HG03045 (cell line): Measurements from ENCODE around the gene ENO2.
"Not testable (repeated sequence)": the region's sequence is repeated elsewhere in the genome, so short reads cannot be mapped to it uniquely, and the experiment has no call there.

Experiments used
- ATAC-seq: cut with Tn5 transposase; IDR thresholded peaks from one replicate; pipeline ENCODE4 v1.9.1; 2021; ENCODE audit warnings: mild to moderate bottlenecking, moderate library complexity; ENCODE audit not compliant: unreplicated experiment

ENO2 gene

DNA sequence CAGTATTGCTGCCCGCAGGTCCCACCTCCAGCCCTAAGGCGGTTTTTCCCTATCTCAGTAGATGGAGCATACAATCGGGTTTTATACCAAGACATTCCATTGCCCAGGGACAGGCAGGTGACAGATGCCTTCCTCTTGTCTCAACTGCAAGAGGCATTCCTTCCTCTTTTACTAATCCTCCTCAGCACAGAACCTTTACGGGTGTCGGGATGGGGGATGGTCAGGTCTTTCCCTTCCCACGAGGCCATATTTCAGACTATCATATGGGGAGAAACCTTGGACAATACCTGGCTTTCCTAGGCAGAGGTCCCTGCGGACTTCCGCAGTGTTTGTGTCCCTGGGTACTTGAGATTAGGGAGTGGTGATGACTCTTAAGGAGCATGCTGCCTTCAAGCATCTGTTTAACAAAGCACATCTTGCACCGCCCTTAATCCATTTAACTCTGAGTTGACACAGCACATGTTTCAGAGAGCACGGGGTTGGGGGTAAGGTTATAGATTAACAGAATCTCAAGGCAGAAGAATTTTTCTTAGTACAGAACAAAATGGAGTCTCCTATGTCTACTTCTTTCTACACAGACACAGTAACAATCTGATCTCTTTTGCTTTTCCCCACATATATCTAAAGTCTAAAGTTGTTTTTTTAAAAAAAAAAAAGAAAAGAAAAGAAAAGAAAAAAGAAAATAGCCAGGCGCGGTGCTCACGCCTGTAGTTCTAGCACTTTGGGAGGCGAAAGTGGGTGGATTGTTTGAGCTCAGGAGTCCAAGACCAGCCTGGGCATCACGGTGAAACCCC, 28.0 kb upstream of the ENO2 start:
- ATAC-seq, result not testable (repeated sequence)

DNA sequence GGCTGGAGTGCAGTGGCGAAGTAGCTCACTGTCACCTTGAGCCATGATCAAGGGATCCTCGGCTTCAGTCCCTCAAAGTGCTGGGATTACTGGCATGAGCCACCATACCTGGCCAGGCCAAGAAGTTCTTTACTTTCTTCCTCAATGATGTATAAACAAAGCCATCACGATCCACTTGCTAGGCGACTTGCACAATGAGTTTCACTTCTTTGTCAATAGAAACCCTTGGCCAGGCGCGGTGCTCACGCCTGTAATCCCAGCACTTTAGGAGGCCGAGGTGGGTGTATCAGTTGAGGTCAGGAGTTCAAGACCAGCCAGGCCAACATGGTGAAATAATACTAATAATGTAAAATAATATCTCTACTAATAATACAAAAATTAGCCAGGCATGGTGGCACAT, 26.9 kb upstream of the ENO2 start:
- no peak for ATAC-seq

DNA sequence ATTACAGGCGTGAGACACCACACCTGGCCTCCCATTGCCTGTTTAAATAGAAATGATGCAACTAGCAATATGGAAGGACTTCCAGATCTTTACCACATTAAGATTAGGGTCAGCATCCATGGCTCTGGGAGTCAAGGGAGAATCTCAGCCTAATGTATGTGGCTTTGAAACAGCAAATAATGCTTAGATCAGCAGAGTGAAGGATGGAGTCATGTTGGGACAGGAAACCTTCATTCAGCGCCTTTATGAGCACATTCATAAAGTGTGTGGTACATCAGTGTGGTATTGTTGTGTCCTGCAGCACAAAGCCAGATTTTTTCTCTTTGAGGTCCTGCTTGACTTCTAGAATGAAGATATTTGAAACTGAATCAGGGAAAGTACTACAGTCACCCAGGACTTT, 26.0 kb upstream of the ENO2 start:
- ATAC-seq, result no peak

DNA sequence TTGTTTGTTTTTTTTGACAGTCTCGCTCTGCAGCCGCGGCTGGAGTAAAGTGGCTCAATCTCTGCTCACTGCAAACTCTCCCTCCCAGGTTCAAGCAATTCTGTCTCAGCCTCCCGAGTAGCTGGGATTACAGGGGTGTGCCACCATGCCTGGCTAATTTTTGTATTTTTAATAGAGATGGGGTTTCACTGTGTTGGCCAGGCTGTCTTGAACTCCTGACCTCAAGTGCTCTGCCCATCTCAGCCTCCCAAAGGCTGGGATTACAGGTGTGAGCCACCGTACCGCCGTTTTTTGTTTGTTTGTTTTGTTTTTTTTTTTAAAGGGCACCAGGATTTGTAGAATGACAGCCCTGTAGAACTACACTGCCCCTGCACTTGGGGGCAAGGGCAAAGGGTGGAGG, 25.6 kb upstream of the ENO2 start:
- ATAC-seq, result not testable (repeated sequence)

DNA sequence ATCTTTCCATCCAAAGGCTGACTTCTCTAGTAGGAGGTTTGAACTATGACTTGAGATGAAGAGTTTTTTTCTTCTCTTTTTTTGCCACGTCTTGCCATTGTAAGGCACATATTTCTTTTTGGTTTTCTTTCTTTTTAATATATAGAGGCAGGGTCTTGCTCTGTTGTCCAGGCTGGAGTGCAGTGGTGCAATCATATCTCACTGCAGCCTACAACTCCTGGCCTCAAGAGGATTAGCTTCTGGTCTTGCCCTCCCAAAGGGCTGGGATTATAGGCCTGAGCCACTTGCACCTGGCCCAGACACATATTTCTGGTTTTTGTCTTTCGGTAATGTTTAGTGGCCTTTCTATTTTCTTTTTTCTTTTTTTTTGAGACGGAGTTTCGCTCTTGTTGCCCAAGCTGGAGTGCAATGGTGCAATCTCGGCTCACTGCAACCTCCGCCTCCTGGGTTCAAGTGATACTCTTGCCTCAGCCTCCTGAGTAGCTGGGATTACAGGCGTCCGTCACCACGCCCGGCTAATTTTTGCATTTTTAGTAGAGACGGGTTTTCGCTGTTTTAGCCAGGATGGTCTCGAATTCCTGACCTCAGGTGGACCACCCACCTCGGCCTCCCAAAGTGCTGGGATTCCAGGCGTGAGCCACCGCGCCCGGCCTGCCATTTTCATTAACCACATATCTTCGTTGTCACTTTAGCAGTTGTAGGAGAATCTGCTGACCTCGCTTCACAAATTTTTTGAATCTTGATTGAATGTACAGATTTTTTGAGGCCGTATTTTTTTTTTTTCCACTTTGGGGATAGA, 24.4 kb upstream of the ENO2 start:
- not testable (repeated sequence) for ATAC-seq

DNA sequence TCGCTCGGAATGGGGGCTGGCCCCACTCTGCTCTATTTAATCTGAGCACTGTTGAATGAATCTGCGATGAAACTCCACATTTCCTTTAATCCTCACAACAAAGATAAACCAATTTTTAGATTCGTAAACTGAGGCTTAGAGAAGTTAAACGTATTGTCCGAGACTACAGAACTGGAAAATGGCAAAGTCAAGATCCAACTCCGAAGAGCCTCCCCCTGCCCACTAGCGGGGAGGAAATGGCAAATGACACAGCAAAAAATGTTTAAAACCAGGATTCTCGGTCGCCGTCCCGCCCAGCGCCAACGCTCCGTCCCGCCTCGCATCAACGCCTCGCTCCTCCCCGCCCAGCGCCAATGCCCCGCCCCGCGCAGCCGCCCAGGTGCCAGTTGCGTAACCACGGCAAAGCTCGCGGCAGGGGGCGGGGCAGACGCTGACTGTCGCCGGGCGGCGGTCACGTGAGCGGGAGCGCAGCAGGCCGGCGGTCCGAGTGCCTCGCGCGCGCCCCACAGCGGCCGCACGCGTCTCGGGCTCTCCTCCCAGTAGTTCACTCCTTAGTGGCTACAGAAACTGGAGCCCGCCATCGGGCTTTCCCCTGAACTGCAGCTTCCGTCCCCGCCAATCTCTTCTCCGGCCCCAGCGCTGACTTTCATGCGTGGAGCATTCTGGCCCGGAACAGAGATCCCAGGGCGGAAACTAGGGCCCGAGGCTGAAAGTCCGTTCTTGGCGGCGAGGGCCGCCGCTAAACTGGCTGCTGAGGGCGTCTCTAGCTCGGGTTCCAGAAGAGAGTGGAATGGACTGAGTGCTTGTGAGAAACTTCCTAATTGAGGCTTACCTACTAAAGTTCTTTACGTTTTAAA, 23.4 kb upstream of the ENO2 start:
- ATAC-seq, result peak; percentile 93

DNA sequence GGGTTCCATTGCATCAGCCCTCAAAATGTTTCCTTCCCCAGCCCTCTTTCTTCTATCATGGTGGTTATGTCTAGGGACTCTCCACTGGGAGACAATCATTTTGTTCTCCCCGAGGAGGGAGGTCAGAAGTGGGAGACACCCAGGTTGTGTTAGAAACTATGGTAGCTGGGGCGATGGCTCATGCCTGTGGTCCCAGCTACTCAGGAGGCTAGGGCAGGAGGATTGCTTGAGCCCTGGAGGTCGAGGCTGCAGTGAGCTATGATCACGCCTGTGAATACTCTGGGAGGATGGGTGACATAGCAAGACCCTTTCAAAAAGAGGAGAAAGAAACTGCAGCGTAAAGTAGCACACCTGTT, 22.8 kb upstream of the ENO2 start:
- ATAC-seq, result peak; percentile 12

DNA sequence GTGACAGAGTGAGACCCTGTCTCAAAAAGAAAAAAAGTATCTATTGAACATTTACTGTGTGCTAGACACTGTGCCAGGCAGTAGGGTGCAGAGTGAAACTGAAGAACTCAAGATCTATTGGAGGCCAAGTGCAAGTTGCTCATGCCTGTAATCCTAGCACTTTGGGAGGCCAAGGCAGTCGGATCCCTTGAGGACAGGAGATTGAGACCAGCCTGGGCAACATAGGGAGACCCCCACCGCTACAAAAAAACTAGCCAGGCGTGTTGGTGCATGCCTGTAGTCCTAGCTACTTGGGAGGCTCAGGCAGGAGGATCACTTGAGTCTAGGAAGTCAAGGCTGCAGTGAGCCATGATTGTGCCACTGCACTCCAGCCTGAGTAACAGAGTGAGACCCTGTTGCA, 21.7 kb upstream of the ENO2 start:
- ATAC-seq, result not testable (repeated sequence)

DNA sequence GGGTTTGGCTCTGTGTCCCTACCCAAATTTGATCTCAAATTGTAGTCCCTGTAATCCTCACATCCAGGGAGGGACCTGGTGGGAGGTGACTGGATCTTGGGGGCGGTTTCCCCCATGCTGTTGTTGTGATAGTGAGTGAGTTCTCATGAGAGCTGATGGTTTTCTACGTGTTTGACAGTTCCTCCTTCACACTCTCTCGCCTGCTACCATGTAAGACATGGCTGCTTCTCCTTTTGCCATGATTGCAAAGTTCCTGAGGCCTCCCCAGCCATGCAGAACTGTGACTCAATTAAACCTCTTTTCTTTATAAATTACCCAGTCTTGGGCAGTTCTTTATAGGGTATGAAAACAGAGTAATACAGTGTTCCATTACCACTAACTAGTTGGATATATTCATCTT, 20.1 kb upstream of the ENO2 start:
- no peak for ATAC-seq

DNA sequence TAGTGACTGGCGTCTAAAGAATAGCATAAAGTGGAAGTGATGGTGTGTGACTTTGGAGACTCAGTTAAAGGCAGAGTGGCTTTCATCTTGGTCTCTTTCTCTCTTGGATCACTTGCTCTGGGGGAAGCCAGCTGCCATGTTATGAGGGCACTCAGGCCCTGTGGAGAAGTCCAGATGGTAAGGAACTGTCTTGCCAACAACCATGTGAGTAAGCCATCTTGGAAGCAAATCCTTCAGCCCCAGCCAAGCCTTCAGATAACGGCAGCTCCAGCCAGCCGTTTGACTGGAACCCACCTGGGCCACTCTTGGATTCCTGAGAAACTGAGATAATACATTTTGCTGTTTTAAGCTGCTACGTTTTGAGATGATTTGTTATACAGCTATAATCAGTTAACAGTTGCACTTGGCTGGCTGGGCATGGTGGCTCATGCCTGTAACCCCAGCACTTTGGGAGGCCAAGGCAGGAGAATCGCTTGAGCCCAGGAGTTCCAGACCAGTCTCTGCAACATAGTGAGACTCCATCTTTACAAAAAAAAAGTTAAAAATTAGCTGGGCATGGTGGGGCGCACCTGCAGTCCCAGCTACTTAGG, 17.4 kb upstream of the ENO2 start:
- no peak for ATAC-seq

DNA sequence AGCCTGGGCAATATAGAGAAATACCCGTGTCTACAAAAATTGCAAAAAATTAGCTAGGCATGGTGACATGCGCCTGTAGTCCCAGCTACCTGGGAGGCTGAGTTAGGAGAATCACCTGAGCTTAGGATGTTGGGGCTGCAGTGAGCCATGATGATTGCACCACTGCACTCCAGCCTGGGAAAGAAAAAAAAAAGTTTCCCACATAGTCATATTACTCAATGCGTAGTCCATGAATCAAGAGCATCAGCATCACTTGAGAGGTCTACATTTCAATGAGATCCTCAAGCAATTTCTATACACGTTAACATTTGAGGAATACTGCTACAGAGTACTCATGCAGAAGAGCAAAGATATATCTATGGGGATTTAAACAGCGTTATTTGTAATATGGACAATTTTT, 15.0 kb upstream of the ENO2 start:
- no peak for ATAC-seq

DNA sequence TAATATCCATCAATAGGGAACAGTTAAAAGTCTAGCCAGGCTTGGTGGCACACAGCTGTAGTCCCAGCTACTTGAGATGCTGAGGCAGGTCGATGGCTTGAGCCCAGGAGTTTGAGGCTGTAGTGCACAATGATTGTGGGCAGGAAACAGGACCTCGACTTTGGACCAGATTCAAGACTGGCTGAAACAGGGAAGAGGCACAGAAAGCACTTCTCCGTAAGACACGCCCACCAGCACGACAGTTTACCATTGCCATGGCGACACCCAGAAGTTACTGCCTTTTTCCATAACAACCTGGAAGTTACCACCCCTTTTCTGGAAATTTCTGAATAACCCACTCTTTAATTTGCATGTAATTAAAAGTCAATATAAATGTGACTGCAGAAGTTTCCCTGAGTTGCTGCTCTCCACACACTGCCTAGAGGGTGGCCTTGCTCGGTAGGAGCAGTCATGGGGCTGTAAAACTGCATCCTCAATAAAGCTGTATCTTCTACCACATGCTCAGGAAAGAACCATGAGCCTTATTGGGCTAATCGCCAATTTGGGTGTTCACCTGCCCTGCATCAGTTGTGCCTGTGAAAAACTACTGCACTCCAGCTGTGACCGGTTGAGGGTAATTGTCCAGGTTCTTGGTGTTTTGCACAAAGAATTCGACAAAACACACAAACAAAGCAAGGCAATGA, 14.4 kb upstream of the ENO2 start:
- no peak for ATAC-seq

DNA sequence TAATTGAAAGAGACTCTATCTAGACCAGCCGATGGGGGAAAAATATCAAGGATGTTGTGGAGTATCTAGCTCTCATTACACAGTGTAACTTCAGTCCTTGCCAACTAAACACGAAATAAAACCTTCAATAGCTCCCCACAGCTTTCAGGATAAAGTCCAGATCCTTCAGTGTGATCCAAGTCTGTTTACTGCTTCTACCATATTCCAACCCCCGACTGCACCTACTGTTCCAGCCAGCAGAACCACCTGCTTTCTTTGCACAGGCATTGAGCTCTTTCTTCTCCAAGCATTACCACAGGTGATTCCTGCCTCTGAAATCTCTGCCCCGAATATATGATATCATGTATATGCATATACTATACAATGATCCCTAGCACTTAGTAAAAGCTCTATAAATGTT, 11.9 kb upstream of the ENO2 start:
- no peak for ATAC-seq

DNA sequence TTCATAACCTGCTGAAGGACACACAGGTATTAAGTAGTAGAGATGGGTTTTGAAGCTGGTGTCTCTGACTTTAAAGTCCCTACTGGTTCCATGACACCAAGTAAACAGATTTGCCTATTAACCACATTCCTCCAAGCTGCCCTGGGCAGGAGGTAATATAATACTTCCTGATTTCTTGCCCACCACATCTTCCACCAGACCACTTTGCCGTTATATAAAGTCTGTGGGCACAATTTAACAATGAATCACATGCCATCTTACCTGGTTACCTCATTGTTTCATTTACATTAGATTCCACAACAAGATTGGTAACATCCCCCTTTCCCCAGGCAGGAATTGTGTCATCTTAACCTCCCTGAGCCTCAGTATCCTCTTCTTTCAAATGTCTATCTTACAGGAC, 10.7 kb upstream of the ENO2 start:
- no peak for ATAC-seq

DNA sequence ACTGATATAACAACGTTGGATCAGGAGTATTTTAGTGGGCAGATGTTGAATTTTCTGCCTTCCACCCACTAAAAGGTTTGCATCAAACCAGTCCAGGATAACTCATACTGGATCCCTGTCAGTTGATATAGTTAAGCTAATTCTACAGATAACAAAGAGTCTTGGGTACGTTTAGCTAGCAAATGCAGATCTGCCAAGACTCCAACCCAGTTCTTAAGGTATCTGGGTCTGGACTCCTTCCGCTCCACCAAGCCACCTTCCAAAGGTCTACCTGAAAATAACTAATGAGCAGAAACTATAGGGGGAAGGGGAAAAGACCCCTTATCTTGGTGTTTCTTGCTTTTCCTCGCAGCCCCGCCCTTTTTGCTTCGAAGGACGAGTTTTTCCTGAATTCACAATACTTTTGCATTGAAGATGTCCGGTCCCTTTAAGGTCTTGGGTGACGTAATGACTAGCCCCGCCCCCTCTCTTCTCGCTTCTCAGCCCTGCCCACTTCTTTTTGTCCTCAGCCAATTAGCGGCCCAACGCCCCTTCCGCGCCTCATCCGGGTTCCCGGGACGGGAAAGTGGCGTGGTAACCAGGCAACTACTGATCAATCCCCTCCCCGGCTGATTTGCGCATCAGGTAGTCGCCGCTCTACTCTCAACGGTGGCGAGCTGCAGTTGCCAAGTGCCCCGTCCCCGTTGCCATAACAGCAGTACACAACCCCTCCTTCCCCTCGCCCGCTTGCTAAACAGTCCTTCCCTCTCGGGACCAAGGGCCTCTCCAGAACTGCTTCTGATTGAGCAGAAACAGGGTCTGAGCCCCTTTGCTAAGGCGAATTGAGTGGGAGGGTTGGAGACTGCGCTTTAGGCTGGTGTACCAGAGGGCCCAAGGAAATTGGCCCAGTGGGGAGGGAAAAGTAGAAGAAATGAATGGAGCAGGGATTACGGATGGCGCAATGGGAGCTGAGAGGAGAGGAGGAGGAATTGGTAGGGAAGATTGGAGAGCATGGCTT, 9.8 kb upstream of the ENO2 start, which contains the start of gene LRRC23:
LRRC23 (plus strand) TSS at position 543 of the 997 bp plus-strand sequence. CDS start 812 bp downstream, outside the sequence.
- ATAC-seq, result peak; percentile 95

DNA sequence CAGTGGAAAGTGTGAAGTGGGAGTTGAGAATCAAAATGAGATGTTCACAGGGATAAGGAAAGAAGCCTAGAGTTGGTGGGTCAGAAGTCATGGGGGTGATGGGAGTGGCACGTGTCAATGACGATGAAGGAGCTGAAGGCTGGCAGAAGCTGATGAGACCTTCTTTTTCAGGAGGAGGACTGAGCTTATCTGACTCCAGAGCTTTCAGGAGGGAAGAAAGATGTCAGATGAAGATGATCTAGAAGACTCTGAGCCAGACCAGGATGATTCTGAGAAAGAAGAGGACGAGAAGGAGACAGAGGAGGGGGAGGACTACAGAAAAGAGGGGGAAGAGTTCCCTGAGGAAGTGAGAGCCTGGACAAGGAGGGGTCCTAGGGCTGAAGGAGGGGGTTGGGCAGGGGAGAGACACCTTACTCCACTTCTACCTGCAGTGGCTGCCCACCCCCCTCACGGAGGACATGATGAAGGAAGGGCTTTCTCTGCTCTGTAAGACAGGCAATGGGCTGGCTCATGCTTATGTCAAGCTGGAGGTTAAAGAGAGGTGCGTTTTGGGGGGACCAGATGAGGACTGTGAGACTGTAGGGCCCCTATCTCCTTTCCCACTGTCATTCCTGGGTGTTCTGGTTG, 8.9 kb upstream of the ENO2 start:
- no peak for ATAC-seq

DNA sequence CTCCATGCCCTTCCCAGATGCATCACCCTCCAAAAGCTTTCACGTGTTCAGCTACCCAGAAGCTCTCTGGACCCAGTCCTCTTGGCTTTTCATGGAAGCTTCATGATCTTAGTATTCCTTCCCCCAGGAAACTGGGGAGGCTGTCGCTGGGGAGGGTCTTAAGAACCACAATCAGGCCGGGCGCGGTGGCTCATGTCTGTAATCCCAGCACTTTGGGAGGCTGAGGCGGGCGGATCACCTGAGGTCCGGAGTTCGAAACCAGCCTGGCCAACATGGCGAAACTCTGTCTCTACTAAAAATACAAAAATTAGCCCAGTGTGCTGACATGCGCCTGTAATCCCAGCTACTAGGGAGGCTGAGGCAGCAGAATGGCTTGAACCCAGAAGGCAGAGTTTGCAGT, 6.2 kb upstream of the ENO2 start:
- not testable (repeated sequence) for ATAC-seq

DNA sequence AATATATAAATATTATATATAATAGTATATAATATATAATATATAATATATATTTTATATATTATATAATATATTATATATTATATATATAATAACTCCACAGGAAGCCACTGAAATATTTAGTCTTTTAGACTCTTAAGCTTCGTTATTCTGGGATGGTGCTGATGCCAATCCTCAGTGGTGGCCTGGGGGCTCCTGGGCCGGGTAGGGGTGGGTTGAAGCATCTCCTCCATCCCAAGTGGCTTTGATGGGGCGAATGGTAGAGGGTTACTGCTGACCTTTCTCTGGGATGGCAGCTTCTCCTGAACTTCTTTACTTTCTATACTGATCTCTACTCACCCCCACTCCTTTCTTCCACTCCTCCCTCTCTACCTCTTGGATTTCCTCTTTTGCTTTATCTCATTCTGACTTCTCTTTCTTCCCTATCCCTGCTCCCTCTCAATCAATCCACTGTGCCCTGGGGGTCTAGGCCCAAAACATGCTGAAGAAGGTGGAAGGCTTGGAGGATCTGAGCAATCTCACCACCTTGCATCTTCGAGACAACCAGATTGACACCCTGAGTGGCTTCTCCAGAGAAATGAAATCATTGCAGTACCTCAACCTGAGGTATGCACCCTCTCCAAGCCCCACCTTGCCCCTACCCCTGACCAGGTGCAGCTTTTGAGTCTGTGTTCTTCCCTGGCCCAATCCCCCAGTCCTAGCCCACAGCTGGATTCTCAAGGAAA, 4.8 kb upstream of the ENO2 start:
- no peak for ATAC-seq
